Retinal pigment epithelial cell (primary cell): ENCODE results near the gene RHOT1.
"Not testable (repeated sequence)": the region's sequence is repeated elsewhere in the genome, so short reads cannot be mapped to it uniquely, and the experiment has no call there.

ENCODE experiments used
- DNase-seq: peaks from one replicate; pipeline ENCODE4 v3.0.0-alpha.2; 2010; ENCODE audit warnings: low read depth
- H3K4me3 ChIP-seq: 2 replicates; pipeline ENCODE4 v1.5.1; 2011; ENCODE audit warnings: mild to moderate bottlenecking, low read length, control low read depth, moderate library complexity
- CTCF ChIP-seq: conservative IDR thresholded peaks from 2 replicates; pipeline ENCODE4 v1.5.1; 2011; ENCODE audit warnings: low read depth, low read length, control low read depth, inconsistent platforms

RHOT1 gene

DNA sequence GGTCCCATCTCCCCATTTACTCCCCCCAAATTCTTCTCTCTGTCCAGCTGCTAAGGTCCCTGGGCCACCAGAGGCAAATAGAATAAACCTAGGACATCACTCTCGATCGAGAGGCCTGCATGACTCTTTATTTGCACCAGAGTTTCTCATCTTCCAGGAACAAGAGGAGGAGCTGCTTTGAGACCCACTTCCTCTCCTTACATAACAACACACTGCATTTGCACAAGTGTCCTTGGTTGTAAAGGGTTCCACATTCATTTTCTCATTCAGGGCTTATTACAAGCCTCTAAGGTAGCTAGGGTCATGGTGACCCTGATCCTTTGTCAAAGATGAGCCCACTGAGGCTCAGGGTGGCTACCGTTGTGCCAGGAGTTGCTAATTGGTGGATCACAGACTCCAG, 38.1 kb upstream of the RHOT1 start:
- TF ChIP-seq CTCF = no peak
- DNase-seq = no peak
- H3K4me3 ChIP-seq = no peak overlapping the region

- H3K4me3 ChIP-seq, DNase-seq: not testable (repeated sequence)
These were observed 35.8 kb upstream of the RHOT1 start for GRCh38 chr17:32106471-32106981.

DNA sequence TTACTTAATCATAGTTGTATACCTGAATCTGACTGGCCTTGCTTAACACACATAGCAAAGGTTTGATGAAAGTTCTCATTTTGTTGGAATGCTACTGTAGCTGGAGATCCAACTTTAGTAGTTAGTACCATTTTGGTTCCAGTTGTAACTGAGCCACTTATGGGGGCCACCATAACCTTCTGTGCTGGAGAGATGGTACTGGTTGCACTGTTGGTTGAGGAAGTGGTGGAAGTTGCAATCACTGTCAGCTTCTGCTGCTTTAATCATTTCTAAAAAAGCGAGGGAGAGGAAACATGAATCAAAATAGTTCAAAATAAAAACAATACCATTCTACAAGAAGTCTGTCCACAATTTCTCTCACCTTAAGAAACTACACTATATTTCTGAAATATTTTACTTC, 35.1 kb upstream of the RHOT1 start:
- H3K4me3 ChIP-seq, DNase-seq: not testable (repeated sequence)

- DNase-seq = no peak
- TF ChIP-seq CTCF = no peak
- no peak overlapping the region for H3K4me3 ChIP-seq
These were observed 31.7 kb upstream of the RHOT1 start for GRCh38 chr17:32110596-32110995.

- peak; percentile 50 for TF ChIP-seq CTCF
- DNase-seq = no peak
- H3K4me3 ChIP-seq = no peak overlapping the region
These were observed 31.0 kb upstream of the RHOT1 start for GRCh38 chr17:32111141-32111771.

GRCh38 chr17:32112416-32112815, 29.9 kb upstream of the RHOT1 start:
- H3K4me3 ChIP-seq = no peak overlapping the region
- TF ChIP-seq CTCF = no peak
- no peak for DNase-seq

DNA sequence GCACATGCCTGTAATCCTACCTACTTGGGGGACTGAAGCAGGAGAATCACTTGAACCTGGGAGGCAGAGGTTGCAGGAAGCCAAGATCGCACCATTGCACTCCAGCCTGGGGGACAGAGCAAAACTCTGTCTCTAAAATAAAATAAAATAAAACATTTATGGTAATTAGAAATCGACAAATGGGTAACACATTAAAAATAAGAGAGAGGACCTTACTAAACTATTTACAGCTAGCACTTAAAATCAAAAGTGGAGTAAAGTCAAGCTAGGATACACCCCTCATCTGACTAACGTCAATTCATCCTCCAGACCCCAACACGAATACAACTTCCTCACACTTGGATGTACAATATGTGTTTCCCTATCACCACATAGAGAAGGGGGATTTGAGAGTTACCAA, 27.8 kb upstream of the RHOT1 start:
- no peak overlapping the region for H3K4me3 ChIP-seq
- no peak for DNase-seq
- no peak for TF ChIP-seq CTCF

DNA sequence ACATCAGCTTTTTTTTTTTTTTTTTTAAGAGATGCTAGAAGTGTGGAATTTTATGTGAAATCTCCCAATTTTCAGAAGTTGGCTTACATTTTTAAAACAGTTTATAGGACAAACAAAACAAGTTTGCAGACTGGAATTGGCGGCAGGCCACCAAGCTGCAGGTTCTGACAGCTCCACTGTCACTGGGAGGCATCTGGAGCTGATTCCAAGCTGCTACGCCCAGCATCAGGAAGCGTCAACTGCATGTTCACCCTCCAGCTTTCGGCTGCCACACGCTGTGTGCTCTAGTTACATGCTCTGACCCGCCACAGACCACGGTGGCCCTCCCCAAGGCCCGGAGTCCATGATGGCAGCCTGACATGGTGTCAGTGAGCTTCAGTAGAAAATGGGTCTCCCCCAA, 26.8 kb upstream of the RHOT1 start:
- DNase-seq, H3K4me3 ChIP-seq: not testable (repeated sequence)

GRCh38 chr17:32116937-32117336, 25.4 kb upstream of the RHOT1 start:
- TF ChIP-seq CTCF = no peak
- DNase-seq = no peak
- no peak overlapping the region for H3K4me3 ChIP-seq
